MM.1S (cell line): Measurements from ENCODE around the gene ARHGAP4.
A peak's percentile ranks its signal among the peaks of the same experiment; 100 is the strongest.

Experiments used
- DNase-seq: peaks from one replicate; pipeline ENCODE4 v3.0.0-alpha.2; 2015
- H2AFZ ChIP-seq: fragments of 300-600 bp; sonication (generic); 2 replicates; pipeline ENCODE4 v1.6.0; 2016; ENCODE audit warnings: antibody characterized with exemption, low read length
- H3F3A ChIP-seq: fragments of 300-600 bp; sonication (generic); 2 replicates; pipeline ENCODE4 v1.6.1; 2016; ENCODE audit warnings: mild to moderate bottlenecking, antibody characterized with exemption, low read length, moderate library complexity, mixed read lengths; ENCODE audit not compliant: insufficient read depth
- H3K27ac ChIP-seq: fragments of 300-600 bp; sonication (generic); 2 replicates; pipeline ENCODE4 v1.5.1; 2016; ENCODE audit warnings: mild to moderate bottlenecking, low read length
- H3K27me3 ChIP-seq: fragments of 300-600 bp; sonication (generic); replicated peaks from 2 replicates; pipeline ENCODE4 v1.6.0; 2016; ENCODE audit warnings: low read length; ENCODE audit not compliant: insufficient read depth
- H3K36me3 ChIP-seq: fragments of 300-600 bp; sonication (generic); replicated peaks from 2 replicates; pipeline ENCODE4 v1.6.1; 2016; ENCODE audit warnings: mild to moderate bottlenecking, low read length, mixed read lengths; ENCODE audit not compliant: insufficient read depth
- H3K4me1 ChIP-seq: fragments of 300-600 bp; sonication (generic); 2 replicates; pipeline ENCODE4 v1.6.1; 2016; ENCODE audit warnings: low read length, mixed read lengths
- H3K4me2 ChIP-seq: fragments of 300-600 bp; sonication (generic); 2 replicates; pipeline ENCODE4 v1.6.0; 2016; ENCODE audit warnings: low read depth, low read length
- H3K4me3 ChIP-seq: fragments of 300-600 bp; sonication (generic); 2 replicates; pipeline ENCODE4 v1.5.1; 2016; ENCODE audit warnings: low read length, mixed read lengths
- H3K79me2 ChIP-seq: fragments of 300-600 bp; sonication (generic); 2 replicates; pipeline ENCODE4 v1.6.1; 2016; ENCODE audit warnings: mixed run types, low read length, mixed read lengths
- H3K9ac ChIP-seq: fragments of 300-600 bp; sonication (generic); 2 replicates; pipeline ENCODE4 v1.6.1; 2016; ENCODE audit warnings: low read length, mixed read lengths
- H3K9me2 ChIP-seq: fragments of 300-600 bp; sonication (generic); replicated peaks from 2 replicates; pipeline ENCODE4 v1.6.1; 2016; ENCODE audit warnings: mild to moderate bottlenecking, low read length, mixed read lengths; ENCODE audit not compliant: insufficient read depth
- H3K9me3 ChIP-seq: fragments of 300-600 bp; sonication (generic); replicated peaks from 2 replicates; pipeline ENCODE4 v1.6.1; 2016; ENCODE audit warnings: mild to moderate bottlenecking, low read length, mixed read lengths; ENCODE audit not compliant: insufficient read depth
- H4K20me1 ChIP-seq: fragments of 300-600 bp; sonication (generic); 2 replicates; pipeline ENCODE4 v1.6.1; 2016; ENCODE audit warnings: mild to moderate bottlenecking, low read length, moderate library complexity, mixed read lengths; ENCODE audit not compliant: insufficient read depth
- EZH2 ChIP-seq: fragments of 300-600 bp; sonication (generic); optimal IDR thresholded peaks from 2 replicates; pipeline ENCODE3; 2017; ENCODE audit warnings: low read depth, mild to moderate bottlenecking, antibody characterized with exemption, low read length, mixed read lengths
- EZH2phosphoT487 ChIP-seq: fragments of 300-600 bp; sonication (generic); IDR thresholded peaks from 2 replicates; pipeline ENCODE4 v1.6.1; 2018; ENCODE audit warnings: antibody characterized with exemption, low read length
- TF ChIP-seq, protein P1 (sequence below): fragments of 300-600 bp; sonication (generic); IDR thresholded peaks from 2 replicates; pipeline ENCODE4 v1.5.1; 2016; ENCODE audit warnings: antibody characterized with exemption, low read length, mixed read lengths

ARHGAP4 gene

GRCh38 chrX:153944800-153945150 lies 18.7 kb upstream of the ARHGAP4 start:
- Histone ChIP-seq H3K9ac (peak overlapping the region; percentile 61; the same call in 1 of the 2 replicates), H3F3A (peaks cover 3% of the 10 kb centered on the region; the same call in 1 of the 2 replicates), H4K20me1 (no peaks in the 10 kb centered on the region), H3K9me2 (no peaks in the 10 kb centered on the region), H3K4me3 (peak overlapping the region; percentile 63), H3K27ac (no peak overlapping the region), H2AFZ (peak overlapping the region; percentile 70), H3K9me3 (no peaks in the 10 kb centered on the region), H3K4me1 (no peaks in the 10 kb centered on the region), H3K36me3 (no peaks in the 10 kb centered on the region), H3K4me2 (peak overlapping the region; percentile 77; the same call in 1 of the 2 replicates), H3K79me2 (peaks cover 10% of the 10 kb centered on the region; the same call in 1 of the 2 replicates), H3K27me3 (no peaks in the 10 kb centered on the region)
- TF ChIP-seq, protein P1, sequence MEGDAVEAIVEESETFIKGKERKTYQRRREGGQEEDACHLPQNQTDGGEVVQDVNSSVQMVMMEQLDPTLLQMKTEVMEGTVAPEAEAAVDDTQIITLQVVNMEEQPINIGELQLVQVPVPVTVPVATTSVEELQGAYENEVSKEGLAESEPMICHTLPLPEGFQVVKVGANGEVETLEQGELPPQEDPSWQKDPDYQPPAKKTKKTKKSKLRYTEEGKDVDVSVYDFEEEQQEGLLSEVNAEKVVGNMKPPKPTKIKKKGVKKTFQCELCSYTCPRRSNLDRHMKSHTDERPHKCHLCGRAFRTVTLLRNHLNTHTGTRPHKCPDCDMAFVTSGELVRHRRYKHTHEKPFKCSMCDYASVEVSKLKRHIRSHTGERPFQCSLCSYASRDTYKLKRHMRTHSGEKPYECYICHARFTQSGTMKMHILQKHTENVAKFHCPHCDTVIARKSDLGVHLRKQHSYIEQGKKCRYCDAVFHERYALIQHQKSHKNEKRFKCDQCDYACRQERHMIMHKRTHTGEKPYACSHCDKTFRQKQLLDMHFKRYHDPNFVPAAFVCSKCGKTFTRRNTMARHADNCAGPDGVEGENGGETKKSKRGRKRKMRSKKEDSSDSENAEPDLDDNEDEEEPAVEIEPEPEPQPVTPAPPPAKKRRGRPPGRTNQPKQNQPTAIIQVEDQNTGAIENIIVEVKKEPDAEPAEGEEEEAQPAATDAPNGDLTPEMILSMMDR, result no peak
- TF ChIP-seq EZH2, result no peak
- TF ChIP-seq EZH2phosphoT487, result no peak
- no peak for DNase-seq

- Histone ChIP-seq H3K9me2 (no peaks in the 10 kb centered on the region), H3K79me2 (peaks cover 10% of the 10 kb centered on the region; the same call in 1 of the 2 replicates), H3K27me3 (no peaks in the 10 kb centered on the region), H2AFZ (peak within 1 kb of the TSS; percentile 70), H3F3A (peaks cover 3% of the 10 kb centered on the region; the same call in 1 of the 2 replicates), H3K9ac (peak within 1 kb of the TSS; percentile 61), H3K4me1 (no peaks in the 10 kb centered on the region), H3K4me2 (peak within 1 kb of the TSS; percentile 77; the same call in 1 of the 2 replicates), H3K27ac (no peak within 1 kb of the TSS), H3K36me3 (no peaks in the 10 kb centered on the region), H4K20me1 (no peaks in the 10 kb centered on the region), H3K9me3 (no peaks in the 10 kb centered on the region), H3K4me3 (peak within 1 kb of the TSS; percentile 63)
- TF ChIP-seq EZH2phosphoT487 (no peak), EZH2 (no peak)
- TF ChIP-seq, protein P1, result no peak
- peak; percentile 33 for DNase-seq
Observed at GRCh38 chrX:153944140-153944799, 18.2 kb upstream of the ARHGAP4 start, which contains the start of gene RENBP. Gene RENBP, minus strand, starts transcription at chrX:153944643. Its CDS starts 33 bp downstream, at chrX:153944610.

DNA sequence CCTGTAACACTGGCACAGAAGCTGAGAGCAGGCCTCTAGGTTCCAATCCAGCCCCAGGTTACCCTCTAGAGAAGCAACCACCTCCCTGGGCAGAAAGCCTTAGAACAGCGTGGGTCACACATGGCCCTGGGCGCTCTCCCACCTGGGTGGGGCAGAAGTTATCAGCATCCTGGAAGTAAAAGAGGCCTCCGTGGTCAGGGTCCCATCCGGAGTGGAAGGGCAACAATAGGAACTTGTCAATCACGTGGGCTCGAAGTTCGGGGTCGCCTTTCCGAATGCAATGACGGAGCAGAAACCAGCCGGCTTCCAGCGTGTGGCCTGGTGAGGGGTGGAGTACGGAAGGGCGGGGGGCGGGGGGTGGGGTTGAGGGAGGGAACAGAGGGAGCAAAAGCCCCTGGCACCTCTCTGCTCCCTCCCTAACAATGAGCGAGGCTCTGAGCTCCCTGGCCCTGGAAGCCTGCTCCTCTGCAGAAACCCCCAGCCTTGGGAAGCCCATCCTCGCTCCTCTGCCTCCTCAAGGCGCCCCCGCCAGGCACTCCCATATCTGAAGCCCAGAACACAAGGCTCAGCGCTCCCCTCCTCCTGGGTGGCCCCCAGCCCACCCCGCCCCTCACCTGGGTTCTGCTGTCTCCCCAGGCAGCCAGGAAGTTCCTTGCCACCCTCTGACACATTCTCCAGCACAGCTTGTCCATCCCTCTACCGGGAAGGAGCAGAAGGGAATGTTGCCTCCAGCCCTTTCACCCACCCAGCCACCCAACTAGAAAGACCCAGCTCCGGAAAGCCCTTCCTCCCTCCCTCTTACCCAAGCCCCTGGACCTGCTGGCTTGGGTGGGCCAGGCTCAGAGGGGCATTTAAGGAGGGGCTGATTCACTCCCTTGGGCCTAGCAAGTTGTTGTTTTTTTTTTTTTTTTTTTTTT lies 15.5 kb upstream of the ARHGAP4 start:
- Histone ChIP-seq H3K79me2 (peaks cover 10% of the 10 kb centered on the region; the same call in 1 of the 2 replicates), H3K9ac (no peak overlapping the region), H2AFZ (no peak overlapping the region), H3K27ac (no peak overlapping the region), H4K20me1 (no peaks in the 10 kb centered on the region), H3K9me2 (no peaks in the 10 kb centered on the region), H3K4me2 (no peak overlapping the region), H3K9me3 (no peaks in the 10 kb centered on the region), H3K4me1 (no peaks in the 10 kb centered on the region), H3K36me3 (no peaks in the 10 kb centered on the region), H3K4me3 (no peak overlapping the region), H3F3A (no peaks in the 10 kb centered on the region), H3K27me3 (no peaks in the 10 kb centered on the region)
- TF ChIP-seq, protein P1, result no peak
- no peak for TF ChIP-seq EZH2
- TF ChIP-seq EZH2phosphoT487, result no peak
- no peak for DNase-seq
